ENCODE measurements around the gene OR2T27.

DNA sequence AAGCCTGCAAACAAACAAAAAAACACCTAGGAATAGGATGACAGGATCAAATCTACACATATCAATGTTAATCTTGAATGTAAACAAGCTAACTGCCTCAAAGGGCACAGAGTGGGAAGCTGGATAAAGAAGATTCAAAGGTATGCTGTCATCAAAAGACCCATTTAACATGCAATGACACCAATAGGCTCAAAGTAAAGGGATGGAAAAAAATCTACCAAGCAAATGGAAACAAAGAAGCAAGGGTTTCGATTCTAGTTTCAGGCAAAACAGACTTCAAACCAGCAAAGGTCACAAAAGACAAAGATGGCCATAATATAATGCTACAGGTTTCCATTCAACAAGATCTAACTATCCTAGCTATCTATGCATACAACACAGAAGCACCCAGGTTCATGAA is 41.6 kb downstream of the OR2T27 start:
- TF ChIP-seq, protein P1, sequence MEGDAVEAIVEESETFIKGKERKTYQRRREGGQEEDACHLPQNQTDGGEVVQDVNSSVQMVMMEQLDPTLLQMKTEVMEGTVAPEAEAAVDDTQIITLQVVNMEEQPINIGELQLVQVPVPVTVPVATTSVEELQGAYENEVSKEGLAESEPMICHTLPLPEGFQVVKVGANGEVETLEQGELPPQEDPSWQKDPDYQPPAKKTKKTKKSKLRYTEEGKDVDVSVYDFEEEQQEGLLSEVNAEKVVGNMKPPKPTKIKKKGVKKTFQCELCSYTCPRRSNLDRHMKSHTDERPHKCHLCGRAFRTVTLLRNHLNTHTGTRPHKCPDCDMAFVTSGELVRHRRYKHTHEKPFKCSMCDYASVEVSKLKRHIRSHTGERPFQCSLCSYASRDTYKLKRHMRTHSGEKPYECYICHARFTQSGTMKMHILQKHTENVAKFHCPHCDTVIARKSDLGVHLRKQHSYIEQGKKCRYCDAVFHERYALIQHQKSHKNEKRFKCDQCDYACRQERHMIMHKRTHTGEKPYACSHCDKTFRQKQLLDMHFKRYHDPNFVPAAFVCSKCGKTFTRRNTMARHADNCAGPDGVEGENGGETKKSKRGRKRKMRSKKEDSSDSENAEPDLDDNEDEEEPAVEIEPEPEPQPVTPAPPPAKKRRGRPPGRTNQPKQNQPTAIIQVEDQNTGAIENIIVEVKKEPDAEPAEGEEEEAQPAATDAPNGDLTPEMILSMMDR (IDR thresholded peaks at IDR 0.05): no peak
- TF ChIP-seq, protein P2, sequence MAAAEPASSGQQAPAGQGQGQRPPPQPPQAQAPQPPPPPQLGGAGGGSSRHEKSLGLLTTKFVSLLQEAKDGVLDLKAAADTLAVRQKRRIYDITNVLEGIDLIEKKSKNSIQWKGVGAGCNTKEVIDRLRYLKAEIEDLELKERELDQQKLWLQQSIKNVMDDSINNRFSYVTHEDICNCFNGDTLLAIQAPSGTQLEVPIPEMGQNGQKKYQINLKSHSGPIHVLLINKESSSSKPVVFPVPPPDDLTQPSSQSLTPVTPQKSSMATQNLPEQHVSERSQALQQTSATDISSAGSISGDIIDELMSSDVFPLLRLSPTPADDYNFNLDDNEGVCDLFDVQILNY (CRISPR knock-in tag; IDR thresholded peaks at IDR 0.05): no peak
- TF ChIP-seq ZNF263 (CRISPR knock-in tag; IDR thresholded peaks at IDR 0.05; ENCODE audit: low read depth) (no peak), NFE2L1 (CRISPR knock-in tag; IDR thresholded peaks at IDR 0.05) (no peak)

All from WTC11 (cell line).